ENCODE measurements around the gene LHFPL6.

The LHFPL6 gene

DNA sequence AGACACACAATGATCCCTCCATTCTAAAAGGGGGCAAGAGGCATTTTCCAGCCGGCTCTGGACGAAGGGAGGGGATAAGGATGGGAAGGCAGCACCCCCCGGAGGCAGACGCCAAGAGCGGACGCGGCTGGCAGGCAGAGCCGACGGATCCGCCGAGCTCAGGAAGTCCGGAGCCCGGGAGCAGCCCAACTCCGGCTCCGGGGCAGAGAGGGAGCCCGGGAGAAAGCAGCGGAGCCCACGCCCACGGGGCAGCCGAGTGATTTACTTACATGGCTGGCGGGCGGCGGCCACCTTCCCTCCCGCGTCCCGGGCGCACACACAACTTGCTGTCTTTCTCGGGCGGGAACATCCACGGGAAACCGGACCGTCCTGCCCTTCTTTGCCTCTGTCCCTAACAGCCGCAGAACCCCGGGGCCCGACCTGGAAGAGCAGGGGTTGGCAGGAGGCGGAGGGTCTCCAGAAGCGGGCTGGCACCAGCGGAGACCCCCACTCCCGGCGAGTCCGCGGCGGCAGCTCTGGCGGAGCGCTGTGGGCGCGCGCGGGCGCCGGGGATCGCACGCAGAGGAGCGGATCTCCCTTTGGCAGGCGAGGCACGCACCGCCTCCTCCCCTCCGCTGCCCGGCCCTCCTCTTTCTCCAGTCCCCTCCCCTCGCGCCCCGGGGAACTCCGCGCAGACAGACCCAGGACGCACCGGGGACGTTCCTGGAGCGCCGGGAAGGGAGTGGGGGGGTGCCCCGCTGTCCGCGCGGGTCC, at the start of gene LHFPL6:
Gene LHFPL6, minus strand, starts transcription at position 580 of the 753 bp plus-strand sequence.
- peak; percentile 67 for DNase-seq (ENCODE audit: low read depth)

DNA sequence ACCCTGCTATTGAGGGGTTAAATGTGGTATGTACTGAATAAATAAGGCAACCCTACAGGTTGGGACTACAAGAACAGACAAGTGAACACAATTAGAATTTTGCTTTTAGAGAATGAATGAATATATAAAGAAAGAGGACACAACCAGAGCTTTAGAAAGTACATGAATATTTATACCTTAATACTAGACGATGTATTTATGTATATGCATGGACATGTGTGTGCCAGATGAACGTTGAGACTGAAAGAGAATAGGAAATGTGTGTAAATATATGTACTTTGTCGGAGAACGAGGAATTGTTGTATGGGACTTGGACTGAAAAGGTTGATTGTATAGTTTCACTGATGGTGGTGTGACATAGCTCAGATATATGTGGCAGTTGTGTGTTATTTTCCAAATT, 43.1 kb upstream of the LHFPL6 start:
- no peak for DNase-seq (ENCODE audit: low read depth)

DNA sequence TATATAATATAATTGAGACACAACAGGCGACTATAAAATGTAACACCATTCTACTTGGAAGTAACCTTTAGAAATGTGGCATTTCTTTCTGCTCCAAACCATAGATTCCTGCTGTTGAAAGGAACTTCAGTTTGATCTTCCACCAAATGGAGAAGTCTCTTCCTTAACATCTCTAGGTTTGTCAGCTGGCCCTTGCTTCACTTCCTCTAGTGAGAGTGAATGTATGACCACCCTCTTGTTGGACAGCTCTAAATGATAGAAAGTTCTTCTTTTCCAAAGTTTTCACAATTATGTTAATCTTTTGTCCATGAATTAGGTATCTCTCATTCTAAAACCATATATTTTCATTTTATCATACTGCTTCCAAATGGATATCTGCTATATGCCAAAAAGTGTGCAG, 38.7 kb upstream of the LHFPL6 start:
- DNase-seq (ENCODE audit: low read depth) = no peak

DNA sequence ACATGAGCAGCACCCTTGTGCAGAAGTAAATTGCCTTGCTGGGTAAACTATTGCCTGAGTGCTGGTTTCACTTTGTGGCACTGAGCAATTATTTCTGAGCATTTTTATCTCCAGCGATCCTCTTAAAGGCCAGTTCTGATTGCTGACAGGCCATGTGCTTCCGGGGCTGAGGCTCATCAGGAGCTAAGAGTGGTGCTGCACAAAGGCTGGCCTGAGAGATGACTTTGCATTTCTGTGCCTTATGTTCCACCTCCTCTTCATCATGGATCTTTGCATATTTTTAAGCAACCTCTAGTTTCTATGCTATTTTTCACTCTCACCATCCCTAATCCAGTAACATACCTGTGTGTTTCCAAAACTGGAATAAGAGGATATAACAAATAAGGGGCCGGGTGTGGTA, 34.9 kb upstream of the LHFPL6 start:
- DNase-seq (ENCODE audit: low read depth) = no peak

DNA sequence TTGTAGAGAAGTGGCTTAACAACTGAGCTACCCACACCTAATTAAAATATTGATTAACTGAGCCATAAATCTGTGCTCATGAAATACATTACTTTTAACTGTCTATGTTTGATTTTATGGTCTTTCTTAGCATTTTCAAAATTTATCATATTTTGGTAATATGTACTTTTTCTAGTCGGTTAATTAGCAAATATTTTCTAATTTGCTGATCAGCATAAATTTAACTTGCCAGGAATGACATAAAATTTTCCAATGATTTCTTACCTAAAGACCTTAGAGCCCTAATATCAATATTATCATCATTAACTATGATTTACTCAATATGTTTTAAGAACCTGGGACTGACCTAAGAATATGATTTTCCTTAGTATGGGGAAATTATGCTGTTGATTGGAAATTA, 32.6 kb upstream of the LHFPL6 start:
- no peak for DNase-seq (ENCODE audit: low read depth)

DNA sequence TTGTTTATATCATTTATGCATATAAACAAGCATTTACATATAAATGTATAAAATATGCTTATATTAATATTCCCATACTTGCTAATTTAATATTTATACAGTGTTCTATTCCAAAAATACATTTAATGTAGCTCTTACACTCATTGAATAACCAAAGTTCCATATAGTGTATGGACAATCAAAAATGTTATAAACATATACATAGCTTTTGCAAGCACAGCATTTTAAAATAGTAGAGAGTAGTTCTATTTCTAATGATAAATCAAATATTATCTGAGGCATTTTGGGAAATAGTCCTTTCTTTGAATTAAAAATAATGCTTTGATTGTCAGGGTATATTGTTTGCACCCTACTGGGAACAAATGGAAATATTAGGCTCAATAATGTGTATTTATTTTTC, 30.0 kb upstream of the LHFPL6 start:
- no peak for DNase-seq (ENCODE audit: low read depth)

DNA sequence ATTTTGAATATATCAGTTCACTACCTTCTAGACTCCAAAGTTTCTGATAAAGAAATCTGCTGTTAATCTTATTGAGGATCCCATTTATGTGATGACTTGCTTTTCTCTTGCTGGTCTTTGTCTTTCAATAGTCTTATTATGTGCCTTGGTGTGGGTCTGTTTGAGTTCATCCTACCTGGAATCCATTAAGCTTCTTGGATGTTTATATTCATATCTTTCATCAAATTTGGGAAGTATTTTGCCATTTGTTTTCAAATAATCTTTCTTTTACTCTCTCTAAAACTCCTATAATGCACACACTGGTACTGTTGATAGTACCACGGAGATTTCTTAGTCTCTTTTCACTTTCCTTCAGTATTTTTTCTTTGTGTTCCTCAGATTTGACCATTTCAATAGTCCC, 28.3 kb upstream of the LHFPL6 start:
- DNase-seq (ENCODE audit: low read depth) = no peak

DNA sequence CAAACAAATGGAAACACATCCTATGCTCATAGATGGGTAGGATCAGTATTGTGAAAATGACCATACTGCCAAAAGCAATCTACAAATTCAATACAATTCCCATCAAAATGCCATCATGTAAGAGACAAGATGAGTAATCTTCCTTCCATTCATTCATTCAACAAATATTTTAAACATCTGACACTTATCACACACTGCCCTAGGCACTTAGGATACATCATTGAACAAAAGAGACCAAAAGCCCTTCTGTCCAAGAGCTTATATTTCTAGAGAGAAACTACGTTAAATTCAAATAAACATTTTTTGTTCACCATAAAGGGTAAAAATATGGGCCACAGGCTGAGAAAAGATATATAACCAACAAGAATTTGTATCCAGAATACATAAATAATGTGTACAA, 20.5 kb upstream of the LHFPL6 start:
- DNase-seq (ENCODE audit: low read depth) = no peak

DNA sequence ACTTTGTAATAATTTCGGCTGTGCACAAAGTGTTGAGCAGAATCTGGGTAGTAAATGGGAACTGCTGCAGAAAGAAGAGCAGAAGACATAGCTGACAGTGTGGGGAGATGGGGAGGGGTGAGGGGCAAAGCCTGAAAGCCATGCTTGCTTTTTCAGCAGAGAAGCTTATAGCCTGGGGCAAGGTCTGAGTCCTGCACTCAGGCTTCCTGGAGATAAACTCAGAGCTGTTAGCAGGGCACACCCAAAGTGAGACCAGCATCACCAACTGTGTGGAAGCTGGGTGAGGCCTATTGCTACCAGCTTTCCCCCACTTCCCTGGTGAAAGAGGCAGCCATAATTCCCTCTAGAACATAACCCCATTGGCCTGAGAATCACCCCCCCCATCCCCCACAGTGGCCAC, 15.6 kb upstream of the LHFPL6 start:
- no peak for DNase-seq (ENCODE audit: low read depth)

DNA sequence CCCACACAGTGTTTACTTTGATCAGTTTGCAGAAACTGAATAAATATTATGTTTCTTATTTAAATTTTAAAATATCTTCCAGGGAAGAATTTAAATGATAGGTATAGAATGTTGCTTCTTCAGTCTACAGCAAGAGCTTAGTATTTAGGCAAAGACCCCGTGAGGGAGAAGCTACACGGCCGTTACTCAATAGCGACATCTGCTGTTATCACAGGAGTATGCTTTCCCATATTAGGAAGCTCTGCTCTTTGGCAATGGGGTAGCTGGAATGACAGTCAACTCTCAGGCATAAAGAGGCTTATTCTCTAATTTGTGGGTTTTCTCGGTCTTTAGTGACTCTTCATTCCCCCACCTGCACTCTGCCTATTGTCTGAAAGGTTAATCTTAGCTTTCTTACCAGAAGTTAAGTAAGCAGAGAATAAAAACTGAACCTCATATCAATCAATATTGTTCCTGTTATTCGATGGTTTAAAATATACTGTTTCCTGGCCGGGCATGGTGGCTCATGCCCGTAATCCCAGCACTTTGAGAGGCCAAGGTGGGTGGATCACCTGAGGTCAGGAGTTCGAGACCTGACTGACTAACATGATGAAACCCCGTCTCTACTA, 13.2 kb upstream of the LHFPL6 start:
- no peak for DNase-seq (ENCODE audit: low read depth)

DNA sequence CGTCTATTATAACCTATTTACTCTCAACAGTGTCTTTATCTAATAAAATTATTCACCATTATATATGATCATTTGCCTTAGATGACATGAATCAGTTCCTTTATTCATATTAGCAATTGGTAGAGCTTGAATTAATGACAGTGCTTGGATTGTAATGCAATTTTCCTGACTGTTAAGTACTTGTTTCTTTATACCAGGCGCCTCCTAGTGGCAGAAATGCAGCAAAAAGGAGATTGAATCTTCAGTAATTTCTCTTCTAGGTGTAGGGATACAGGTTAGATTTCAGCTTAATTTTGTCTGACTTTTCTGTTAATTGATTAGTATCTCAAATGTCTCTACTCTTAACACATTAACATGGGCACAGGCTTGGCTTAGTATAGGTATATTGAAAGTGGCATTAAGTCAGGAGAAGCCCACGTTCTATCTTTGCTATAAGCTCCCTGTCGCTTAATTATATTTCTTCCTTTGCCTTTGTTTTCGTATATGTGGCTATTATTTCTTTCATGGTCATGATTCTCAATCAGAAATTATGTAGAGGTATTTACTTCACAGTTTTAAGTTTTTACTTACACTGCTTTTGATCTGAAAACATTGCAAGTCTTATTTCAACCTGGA, 9.1 kb upstream of the LHFPL6 start:
- no peak for DNase-seq (ENCODE audit: low read depth)

DNA sequence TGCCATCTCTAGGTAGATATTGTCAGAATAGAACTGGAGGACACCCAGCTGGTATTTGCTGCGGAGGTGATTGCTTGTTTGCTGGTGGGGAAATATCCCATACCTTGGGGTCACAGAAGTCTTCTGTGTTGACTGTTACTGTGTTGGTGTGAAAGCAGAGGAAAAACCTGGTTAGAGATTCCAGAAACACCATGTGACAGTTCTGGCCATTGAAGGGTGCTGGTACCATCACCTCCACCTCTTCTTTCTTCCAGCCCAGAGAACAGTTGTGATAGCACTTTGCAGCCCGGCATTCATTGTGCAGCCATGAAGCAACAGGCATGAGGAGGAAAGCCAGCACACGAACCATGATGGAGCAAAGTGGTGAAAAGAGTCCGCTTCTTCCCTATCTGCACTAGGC, 4.9 kb upstream of the LHFPL6 start:
- no peak for DNase-seq (ENCODE audit: low read depth)

DNA sequence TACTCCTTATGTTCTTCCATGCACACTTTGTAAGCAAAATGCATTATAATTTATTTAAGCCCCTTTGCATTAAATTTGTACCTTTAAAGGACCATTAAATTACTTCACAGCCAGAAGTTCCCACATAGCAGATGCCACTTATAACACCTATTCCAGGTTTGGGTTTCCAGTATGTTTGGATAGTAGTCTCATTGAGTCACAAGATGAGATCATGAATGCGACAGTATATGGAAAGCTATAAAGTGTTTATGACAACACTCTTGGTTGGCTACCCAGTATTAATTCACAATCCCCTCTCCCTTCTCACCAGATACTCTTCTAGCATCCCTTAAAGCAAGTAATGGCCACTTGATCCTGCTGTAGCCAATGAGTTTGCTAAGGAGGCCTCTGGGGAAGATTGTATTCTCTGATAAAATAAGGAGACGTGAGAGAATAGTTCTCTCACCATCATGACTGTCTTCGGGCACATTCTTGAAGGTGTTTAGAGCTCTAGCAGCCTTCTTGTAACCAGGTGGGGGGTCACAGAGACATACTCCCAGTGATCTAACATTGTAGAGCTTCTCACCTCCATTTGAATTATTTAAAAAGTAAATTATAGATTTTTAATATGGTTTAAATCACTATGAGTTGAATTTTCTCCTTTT, 2.8 kb upstream of the LHFPL6 start:
- DNase-seq (ENCODE audit: low read depth) = no peak

DNA sequence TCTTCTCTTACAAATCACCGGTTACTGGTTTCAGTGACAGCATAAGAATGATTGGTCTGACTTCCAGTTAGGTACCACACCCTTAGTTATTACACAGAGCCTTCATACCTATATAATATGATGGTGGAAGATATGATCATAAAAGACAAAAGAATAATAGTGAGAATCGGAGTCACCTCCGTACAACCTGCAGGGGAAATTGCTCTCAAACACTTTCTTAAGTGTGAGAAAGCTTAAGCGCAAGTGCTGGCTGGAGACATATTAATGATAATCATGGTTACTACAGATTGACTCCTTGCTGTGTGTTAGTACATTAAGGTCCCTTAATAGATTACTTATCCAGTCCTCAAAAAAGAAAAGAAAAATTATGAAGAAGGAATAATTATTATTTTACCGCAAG, 1.8 kb upstream of the LHFPL6 start:
- no peak for DNase-seq (ENCODE audit: low read depth)

DNA sequence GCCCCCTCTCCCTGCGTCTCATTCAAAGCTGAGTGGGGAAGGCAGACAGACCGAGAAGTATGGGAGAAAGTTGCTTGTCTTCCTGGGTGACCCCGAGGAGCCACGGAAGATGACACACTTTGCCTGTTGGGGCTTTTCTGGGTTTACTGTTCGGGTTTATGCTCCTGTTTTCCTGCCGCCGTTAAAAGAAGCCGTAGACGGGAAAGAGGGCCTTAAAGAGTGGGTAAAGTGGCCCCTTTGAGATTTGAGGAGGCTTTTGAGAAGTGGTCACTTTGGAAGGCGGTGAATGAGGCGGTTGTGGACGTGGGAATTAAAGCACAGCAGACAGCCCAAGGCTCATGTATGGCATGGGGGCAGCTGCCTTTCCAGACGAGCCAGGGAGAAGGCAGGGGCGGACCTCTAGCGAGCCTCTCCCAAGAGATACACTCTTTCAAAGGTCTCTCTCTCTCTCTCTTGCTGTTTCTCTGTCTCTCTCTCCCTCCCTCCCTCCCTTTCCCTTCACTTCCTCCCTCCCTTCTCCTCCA, 493 bp upstream of the LHFPL6 start:
- DNase-seq (ENCODE audit: low read depth) = no peak

DNA sequence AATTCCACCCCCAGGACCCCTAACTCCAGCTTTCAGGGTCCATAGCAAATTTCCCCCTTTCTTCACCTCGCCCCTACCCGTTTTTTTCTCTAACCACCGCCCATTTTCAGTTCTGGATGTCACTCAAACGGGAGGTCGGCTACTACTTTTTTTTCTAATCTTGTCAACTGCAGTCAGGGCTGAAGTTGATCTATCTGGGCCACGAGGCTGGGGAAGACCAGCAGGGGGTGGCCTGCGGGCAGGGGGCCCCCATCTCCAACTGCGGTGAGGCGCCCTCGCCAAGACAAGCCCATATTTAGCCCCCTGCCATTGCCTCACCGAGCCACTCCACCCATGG, 748 bp downstream of the LHFPL6 start:
- DNase-seq (ENCODE audit: low read depth) = no peak

DNA sequence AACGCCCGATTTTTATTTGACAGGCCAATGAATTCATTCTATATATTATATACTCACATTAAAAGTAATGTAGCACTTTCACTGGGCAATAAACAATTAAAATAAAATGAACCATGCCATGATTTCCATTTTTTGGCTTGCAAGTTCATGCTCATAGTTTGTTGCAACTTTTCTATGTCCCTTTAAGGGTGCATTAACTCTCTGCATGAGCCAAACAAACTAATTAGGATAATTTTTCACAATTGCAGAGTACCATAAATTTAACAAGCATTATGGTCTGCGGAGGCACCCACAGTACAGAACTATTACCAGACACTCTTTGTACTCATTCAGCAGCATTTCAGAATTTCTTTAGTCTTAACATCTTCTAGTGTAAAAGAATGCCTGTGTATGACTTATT, 1.4 kb downstream of the LHFPL6 start:
- DNase-seq (ENCODE audit: low read depth) = no peak

DNA sequence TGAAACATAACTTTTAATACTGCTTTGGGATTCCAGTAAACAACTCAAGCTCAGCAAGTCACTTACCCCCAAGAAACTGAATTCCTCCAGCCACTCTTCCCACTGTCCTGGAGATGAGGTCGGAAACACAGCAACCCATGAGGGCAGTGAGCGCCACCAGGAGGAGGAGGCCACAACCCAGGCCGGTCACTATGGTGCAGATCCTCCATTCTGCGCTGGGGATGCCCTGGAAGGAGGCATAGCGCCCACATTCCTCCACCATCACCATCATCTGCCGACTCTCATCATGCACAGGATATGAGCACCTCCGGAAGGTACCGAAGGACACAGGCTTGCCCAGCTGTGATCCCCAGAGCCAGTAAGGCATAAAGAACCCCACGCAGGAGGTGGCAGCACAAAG, 2.2 kb downstream of the LHFPL6 start:
- DNase-seq (ENCODE audit: low read depth) = no peak

DNA sequence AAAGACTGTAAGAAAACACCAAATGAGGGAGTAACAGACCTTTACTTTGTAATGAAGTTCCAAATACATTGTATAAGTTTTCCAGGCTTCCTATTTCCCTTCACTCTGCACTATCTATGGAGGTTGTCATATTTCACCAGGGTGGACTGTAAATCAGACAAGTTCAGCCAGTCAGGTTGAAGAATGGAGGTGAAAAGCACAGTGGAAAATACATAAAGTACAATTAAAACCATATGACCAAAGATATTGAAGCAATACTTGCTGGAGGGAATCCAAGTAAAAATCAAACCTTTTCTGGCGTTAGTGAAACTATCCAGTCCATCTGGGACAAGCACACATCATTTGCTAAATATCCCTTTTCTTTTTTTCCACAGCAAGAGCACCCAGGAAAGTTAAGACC, 3.2 kb downstream of the LHFPL6 start:
- DNase-seq (ENCODE audit: low read depth) = no peak

DNA sequence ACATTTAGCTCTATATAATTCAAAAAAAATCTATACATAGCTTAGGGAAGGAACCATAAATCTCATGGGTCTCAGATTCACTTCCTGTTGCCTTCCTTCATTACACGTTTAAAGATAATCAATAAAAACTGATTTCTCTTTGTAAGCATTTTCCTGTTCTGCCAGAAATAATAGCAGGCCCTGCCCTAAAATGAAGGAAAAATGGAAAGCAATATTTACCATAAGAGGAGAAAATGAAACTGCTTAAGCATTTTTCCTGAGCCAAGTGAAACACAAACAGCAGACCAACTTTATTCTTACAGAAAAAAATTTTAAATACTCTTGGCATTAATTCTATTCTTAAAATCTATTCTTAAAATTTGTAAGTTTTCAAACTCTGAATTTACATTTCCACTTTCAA, 4.0 kb downstream of the LHFPL6 start:
- DNase-seq (ENCODE audit: low read depth) = no peak

DNA sequence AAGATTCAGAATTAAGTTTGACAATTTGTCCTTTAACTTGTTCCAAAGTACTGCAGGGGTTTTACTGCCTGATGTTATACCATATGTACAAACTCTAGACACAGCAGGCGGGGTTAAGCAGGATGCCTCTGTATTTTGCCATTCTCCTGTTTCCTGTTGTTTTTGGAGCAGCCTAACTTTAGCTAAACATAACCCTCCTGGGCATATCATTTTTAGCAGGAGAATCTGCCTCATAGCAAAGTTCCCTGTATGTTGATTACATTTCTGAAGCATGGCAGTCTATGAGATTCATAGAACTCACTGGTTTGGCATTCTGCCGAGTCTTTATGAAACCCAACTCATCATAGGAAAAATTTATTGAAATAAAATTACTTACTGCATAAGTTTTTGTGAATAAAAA, 5.2 kb downstream of the LHFPL6 start:
- no peak for DNase-seq (ENCODE audit: low read depth)

DNA sequence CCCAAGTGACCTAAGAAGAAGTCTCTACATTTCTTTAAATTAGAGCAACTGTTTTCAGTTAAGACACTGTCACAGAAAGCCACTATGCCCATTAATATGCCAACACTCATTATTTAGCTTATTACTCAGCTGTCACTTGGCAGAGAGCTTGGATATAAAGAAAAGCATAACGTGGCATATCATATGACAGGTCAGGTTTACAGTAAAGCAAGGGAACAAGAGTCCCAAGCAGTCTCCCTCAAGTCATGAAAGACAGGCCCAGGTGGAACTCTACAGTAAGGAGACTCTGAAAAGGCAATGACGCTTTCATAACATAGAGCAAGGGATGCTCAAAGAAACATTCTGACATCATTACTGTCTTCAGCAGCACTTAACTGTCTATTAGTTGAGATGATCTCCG, 6.3 kb downstream of the LHFPL6 start:
- no peak for DNase-seq (ENCODE audit: low read depth)

DNA sequence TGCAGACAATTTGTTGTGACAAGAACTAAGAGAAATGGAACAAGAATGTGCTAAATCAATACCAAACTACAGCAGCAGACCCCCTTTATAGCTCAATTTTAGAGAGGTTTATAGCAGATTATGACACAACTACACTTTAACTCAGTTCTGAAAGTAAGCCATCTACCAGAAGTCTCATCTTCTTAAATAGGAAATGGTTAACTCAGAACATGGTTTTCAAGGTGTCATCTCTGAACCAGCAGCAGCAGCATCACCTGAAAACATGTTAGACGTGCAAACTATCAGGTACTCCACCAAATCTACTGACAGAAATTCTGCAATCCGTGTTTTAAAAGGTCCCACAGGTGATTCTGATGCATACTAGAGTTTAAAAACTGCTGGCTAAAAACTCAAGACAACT, 6.8 kb downstream of the LHFPL6 start:
- DNase-seq (ENCODE audit: low read depth) = no peak
